ENCODE measurements around the gene USP35.

- no peak for TF ChIP-seq EP300 (IDR thresholded peaks at IDR 0.05)
- no peak for TF ChIP-seq CTCF (IDR thresholded peaks at IDR 0.05)
- TF ChIP-seq POLR2A (IDR thresholded peaks at IDR 0.05), result no peak
These were observed 14.0 kb downstream of the USP35 start for GRCh38 chr11:78202733-78203167.

Data from sigmoid colon (tissue), 4 donors.